ENCODE measurements around the gene BPHL. TPM values are rescaled to one million over a fixed set of nuclear protein-coding genes. Genes with fewer than 3 reads are reported as not detected.
A peak's percentile ranks its signal among the peaks of the same experiment; 100 is the strongest.

Gene BPHL
- total RNA-seq, 4 donors from 2014 or later = 10.1 to 26.0 (median 11.8) TPM

GRCh38 chr6:3193102-3193849 lies 74.8 kb downstream of the BPHL start:
- no peaks in the 10 kb centered on the region for H3K36me3 ChIP-seq
- no peak for DNase-seq
- no peak overlapping the region for H3K27ac ChIP-seq
- no peaks in the 10 kb centered on the region for H3K9me3 ChIP-seq
- peaks cover 0 to 6% (median 0%) of the 10 kb centered on the region in 3 donors for H3K4me1 ChIP-seq
- H3K27me3 ChIP-seq = no peaks in the 10 kb centered on the region
- 74 to 89% methylated on average over 10 to 23 of the region's 23 CpGs for WGBS, 2 donors
- intact Hi-C loops (cut with DNase I) = no loop called here
- no peak overlapping the region for H3K4me3 ChIP-seq
- no peak for TF ChIP-seq POLR2A (IDR thresholded peaks at IDR 0.05)
- no peak for TF ChIP-seq CTCF (IDR thresholded peaks at IDR 0.05)

GRCh38 chr6:3194535-3195419 lies 76.3 kb downstream of the BPHL start:
- no peaks in the 10 kb centered on the region for H3K9me3 ChIP-seq
- H3K27me3 ChIP-seq = no peaks in the 10 kb centered on the region
- H3K4me1 ChIP-seq = peaks cover 0 to 6% (median 0%) of the 10 kb centered on the region in 3 donors
- H3K27ac ChIP-seq = peak overlapping the region in 1 of 4 donors; percentile 29
- intact Hi-C loops (cut with DNase I) = no loop called here
- H3K36me3 ChIP-seq = no peaks in the 10 kb centered on the region
- TF ChIP-seq POLR2A (IDR thresholded peaks at IDR 0.05) (no peak), CTCF (IDR thresholded peaks at IDR 0.05) (no peak)
- 55 to 58% methylated on average over 17 to 19 of the region's 19 CpGs for whole genome bisulfite sequencing, 2 donors
- H3K4me3 ChIP-seq = no peak overlapping the region
- no peak for DNase-seq

GRCh38 chr6:3195420-3195694 lies 76.8 kb downstream of the BPHL start:
- TF ChIP-seq POLR2A (IDR thresholded peaks at IDR 0.05) = no peak
- no peak for TF ChIP-seq CTCF (IDR thresholded peaks at IDR 0.05)
- DNase-seq = no peak
- no peaks in the 10 kb centered on the region for H3K36me3 ChIP-seq

GRCh38 chr6:3195695-3196497 lies 77.4 kb downstream of the BPHL start:
- Histone ChIP-seq H3K27me3 (no peaks in the 10 kb centered on the region), H3K4me1 (peaks cover 0 to 6% (median 0%) of the 10 kb centered on the region in 3 donors), H3K9me3 (no peaks in the 10 kb centered on the region), H3K4me3 (no peak overlapping the region), H3K36me3 (no peaks in the 10 kb centered on the region), H3K27ac (peak overlapping the region in 2 of 4 donors; percentile 33 to 49)
- 68 to 73% methylated on average over 13 to 14 of the region's 16 CpGs for WGBS, 2 donors
- no peak for DNase-seq
- intact Hi-C loops (cut with DNase I) = no loop called here
- TF ChIP-seq POLR2A (IDR thresholded peaks at IDR 0.05) = no peak
- TF ChIP-seq CTCF (IDR thresholded peaks at IDR 0.05) = no peak

More at GRCh38 chr6:3195420-3195694, 76.8 kb downstream of the BPHL start:
- 71 to 72% methylated on average over 5 of the region's 5 CpGs for WGBS, 2 donors
- Histone ChIP-seq H3K9me3 (no peaks in the 10 kb centered on the region), H3K27ac (no peak overlapping the region), H3K27me3 (no peaks in the 10 kb centered on the region), H3K4me3 (no peak overlapping the region), H3K4me1 (peaks cover 0 to 6% (median 0%) of the 10 kb centered on the region in 3 donors)
- intact Hi-C loops (cut with DNase I) = no loop called here

Data from esophagus squamous epithelium (tissue), 5 donors.